Liver (tissue), 9 donors: Measurements from ENCODE around the gene HDAC9. TPM values are rescaled to one million over a fixed set of nuclear protein-coding genes. Genes with fewer than 3 reads are reported as not detected.

Experiments used
- DNase-seq: peaks from one replicate; pipeline ENCODE4 v3.0.0-alpha.2; 2017; ENCODE audit warnings: low spot score
- H3K27ac ChIP-seq, 2 donors: one replicate each; pipeline ENCODE4 v1.7.0; 2013; ENCODE audit warnings: inconsistent platforms in 2 of 2, low read length in 2 of 2, control low read depth in 1 of 2, low read depth in 1 of 2, mild to moderate bottlenecking in 1 of 2
- H3K27me3 ChIP-seq, 4 donors: one replicate each; pipeline versions ENCODE4 v1.6.1 to v1.7.0; 2013; ENCODE audit warnings: low read length in 3 of 4, inconsistent platforms in 1 of 4, mild to moderate bottlenecking in 1 of 4, moderate library complexity in 1 of 4; ENCODE audit not compliant: control insufficient read depth in 4 of 4, insufficient read depth in 4 of 4
- H3K36me3 ChIP-seq, 4 donors: one replicate each; pipeline versions ENCODE4 v1.6.1 to v1.7.0; 2013; ENCODE audit warnings: low read length in 3 of 4, mild to moderate bottlenecking in 3 of 4, low read depth in 1 of 4, moderate library complexity in 1 of 4; ENCODE audit not compliant: control insufficient read depth in 4 of 4, insufficient read depth in 3 of 4
- H3K4me1 ChIP-seq, 4 donors: one replicate each; pipeline versions ENCODE4 v1.6.1 to v1.7.0; 2013; ENCODE audit warnings: low read length in 3 of 4, mild to moderate bottlenecking in 3 of 4, moderate library complexity in 1 of 4; ENCODE audit not compliant: control insufficient read depth in 4 of 4, insufficient read depth in 4 of 4
- H3K4me3 ChIP-seq, 3 donors: one replicate each; pipeline versions ENCODE4 v1.6.1 to v1.7.0; 2013; ENCODE audit warnings: low read length in 3 of 3, control low read depth in 1 of 3, low read depth in 1 of 3, mild to moderate bottlenecking in 1 of 3
- H3K9ac ChIP-seq, 2 donors: one replicate each; pipeline ENCODE4 v1.7.0; 2013; ENCODE audit warnings: low read length in 2 of 2, mild to moderate bottlenecking in 2 of 2, moderate library complexity in 2 of 2, control low read depth in 1 of 2, low read depth in 1 of 2
- H3K9me3 ChIP-seq, 4 donors: one replicate each; pipeline versions ENCODE4 v1.6.1 to v1.7.0; 2013; ENCODE audit warnings: low read length in 3 of 4; ENCODE audit not compliant: control insufficient read depth in 4 of 4
- ATF3 ChIP-seq: IDR thresholded peaks from 2 replicates; pipeline ENCODE4 v1.6.1; 2016; ENCODE audit warnings: antibody characterized with exemption
- CTCF ChIP-seq: fragments of 150-350 bp; IDR thresholded peaks from 2 replicates; pipeline ENCODE4 v1.5.1; 2017; ENCODE audit warnings: improper control_type of control experiment, low read depth, low read length; ENCODE audit not compliant: missing input control
- EGR1 ChIP-seq, 2 donors: IDR thresholded peaks; 2 replicates each; pipeline ENCODE4 v1.6.1; 2016 to 2018; ENCODE audit warnings: antibody characterized with exemption in 2 of 2, low read depth in 2 of 2
- FOXA1 ChIP-seq: IDR thresholded peaks from 2 replicates; pipeline ENCODE4 v1.6.1; 2016; ENCODE audit warnings: antibody characterized with exemption
- FOXA2 ChIP-seq: IDR thresholded peaks from 2 replicates; pipeline ENCODE4 v1.6.1; 2016; ENCODE audit warnings: antibody characterized with exemption
- GABPA ChIP-seq, 2 donors: IDR thresholded peaks in 1 of 2; conservative IDR thresholded peaks in 1 of 2; 2 replicates each; pipeline ENCODE4 v1.6.1; 2016; ENCODE audit warnings: antibody characterized with exemption in 2 of 2, mild to moderate bottlenecking in 1 of 2, moderate library complexity in 1 of 2
- HNF4A ChIP-seq, 2 donors: conservative IDR thresholded peaks; 2 replicates each; pipeline ENCODE4 v1.6.1; 2016; ENCODE audit warnings: antibody characterized with exemption in 2 of 2, mild to moderate bottlenecking in 2 of 2
- HNF4G ChIP-seq: IDR thresholded peaks from 2 replicates; pipeline ENCODE4 v1.6.1; 2016; ENCODE audit warnings: antibody characterized with exemption
- MAX ChIP-seq: IDR thresholded peaks from 2 replicates; pipeline ENCODE4 v1.6.1; 2016; ENCODE audit warnings: antibody characterized with exemption
- NR2F2 ChIP-seq: IDR thresholded peaks from 2 replicates; pipeline ENCODE4 v1.6.1; 2016; ENCODE audit warnings: antibody characterized with exemption
- REST ChIP-seq: IDR thresholded peaks from 2 replicates; pipeline ENCODE4 v1.6.1; 2016; ENCODE audit warnings: antibody characterized with exemption, mild to moderate bottlenecking
- RXRA ChIP-seq, 2 donors: IDR thresholded peaks; 2 replicates each; pipeline ENCODE4 v1.6.1; 2017 to 2018; ENCODE audit warnings: antibody characterized with exemption in 2 of 2, mild to moderate bottlenecking in 1 of 2
- SP1 ChIP-seq: IDR thresholded peaks from 2 replicates; pipeline ENCODE4 v1.6.1; 2018; ENCODE audit warnings: antibody characterized with exemption, mild to moderate bottlenecking
- TAF1 ChIP-seq: conservative IDR thresholded peaks from 2 replicates; pipeline ENCODE4 v1.6.1; 2016; ENCODE audit warnings: antibody characterized with exemption, mild to moderate bottlenecking
- YY1 ChIP-seq: IDR thresholded peaks from 2 replicates; pipeline ENCODE4 v1.6.1; 2016; ENCODE audit warnings: antibody characterized with exemption, mild to moderate bottlenecking
- ZBTB33 ChIP-seq: IDR thresholded peaks from 2 replicates; pipeline ENCODE4 v1.6.1; 2016; ENCODE audit warnings: antibody characterized with exemption
- WGBS: extraction: QIAGEN DNeasy Blood & Tissue Kit; methylation state at CpG from one replicate; pipeline ENCODE4 v1.1.7; 2013; 5-methylcytosine and 5-hydroxymethylcytosine counted together
- polyA plus RNA-seq, 2 donors: library from polyadenylated mRNA; stranded (reverse) in 1 of 2; unstranded in 1 of 2; fragments of 200-250 nt in 1 of 2; fragments of >200 nt in 1 of 2; fragmentation: Nextera tagmentation in 1 of 2; extraction: Ambion mirVana in 1 of 2; gene quantifications; one replicate each; pipeline versions ENCODE4 v1.2.1 to v1.2.3, GENCODE V29; 2013 to 2015
- total RNA-seq, 2 donors: library from RNA; depleted of rRNA; stranded (reverse); fragments of >200 nt; gene quantifications; one replicate each; pipeline ENCODE4 v1.2.3, GENCODE V29; 2014
- donor health status: healthy.
- donor health status: healthy.
- donor health status: healthy.
- donor health status: healthy.
- donor health status: healthy.

The HDAC9 gene
- total and polyA plus RNA-seq, 4 donors, result 1.0 to 10.1 (median 2.3) TPM

GRCh38 chr7:18703685-18704084 lies 208.1 kb downstream of the HDAC9 start:
- no peaks in the 10 kb centered on the region for H3K4me1 ChIP-seq
- no peak for TF ChIP-seq YY1
- no peak for TF ChIP-seq RXRA (IDR thresholded peaks at IDR 0.05)
- TF ChIP-seq ATF3, result no peak
- no peak for TF ChIP-seq FOXA2
- no peak for TF ChIP-seq NR2F2
- no peak for TF ChIP-seq HNF4A (conservative IDR thresholded peaks at IDR 0.05)
- TF ChIP-seq FOXA1, result no peak
- TF ChIP-seq ZBTB33, result no peak
- no peak for TF ChIP-seq HNF4G
- TF ChIP-seq EGR1 (IDR thresholded peaks at IDR 0.05; ENCODE audit: low read depth in 2 of 2), result no peak
- TF ChIP-seq MAX, result no peak
- TF ChIP-seq SP1, result no peak
- TF ChIP-seq TAF1, result no peak
- no peaks in the 10 kb centered on the region for H3K9me3 ChIP-seq
- no peaks in the 10 kb centered on the region for H3K36me3 ChIP-seq
- H3K27me3 ChIP-seq, result no peaks in the 10 kb centered on the region
- no peak for DNase-seq
- no peak overlapping the region for H3K9ac ChIP-seq
- no peak overlapping the region for H3K27ac ChIP-seq
- H3K4me3 ChIP-seq, result no peak overlapping the region

GRCh38 chr7:18706670-18707069 lies 211.1 kb downstream of the HDAC9 start:
- no peak for DNase-seq

GRCh38 chr7:18708204-18708603 lies 212.7 kb downstream of the HDAC9 start:
- H3K27ac ChIP-seq, result no peak overlapping the region
- TF ChIP-seq CTCF (no peak), FOXA1 (no peak), RXRA (IDR thresholded peaks at IDR 0.05) (no peak), HNF4A (conservative IDR thresholded peaks at IDR 0.05) (no peak), GABPA (IDR thresholded peaks at IDR 0.05 in 1 of 2, conservative IDR thresholded peaks at IDR 0.05 in 1 of 2) (no peak), FOXA2 (no peak), REST (no peak), HNF4G (no peak)
- 46% methylated on average over 1 of the region's 1 CpG for WGBS
- no peak overlapping the region for H3K4me3 ChIP-seq
- H3K27me3 ChIP-seq, result no peaks in the 10 kb centered on the region
- no peaks in the 10 kb centered on the region for H3K36me3 ChIP-seq
- no peaks in the 10 kb centered on the region for H3K9me3 ChIP-seq
- no peak overlapping the region for H3K9ac ChIP-seq
- DNase-seq, result no peak
- H3K4me1 ChIP-seq, result no peaks in the 10 kb centered on the region

More at GRCh38 chr7:18706670-18707069, 211.1 kb downstream of the HDAC9 start:
- Histone ChIP-seq H3K9ac (no peak overlapping the region), H3K36me3 (no peaks in the 10 kb centered on the region), H3K9me3 (no peaks in the 10 kb centered on the region), H3K27ac (no peak overlapping the region), H3K4me3 (no peak overlapping the region), H3K27me3 (no peaks in the 10 kb centered on the region), H3K4me1 (no peaks in the 10 kb centered on the region)
- WGBS, result 55% methylated on average over 3 of the region's 3 CpGs
- TF ChIP-seq HNF4G (no peak), ZBTB33 (no peak), TAF1 (no peak)
